ENCODE data around the gene ATP7A. TPM values are rescaled to one million over a fixed set of nuclear protein-coding genes. Genes with fewer than 3 reads are reported as not detected.
"Not testable (repeated sequence)": the region's sequence is repeated elsewhere in the genome, so short reads cannot be mapped to it uniquely, and the experiment has no call there.

The ATP7A gene
- total RNA-seq, 2 experiments from 2014 or later: 4.7 to 7.2 TPM

- no peak for TF ChIP-seq CTCF (conservative IDR thresholded peaks at IDR 0.05; ENCODE audit: low read length)
- TF ChIP-seq EZH2phosphoT487 (IDR thresholded peaks at IDR 0.05; ENCODE audit: borderline replicate concordance, low read depth, low read length): no peak
- Histone ChIP-seq H3K79me2 (ENCODE audit: insufficient read depth, low read depth, low read length) (0 out of 2 replicates have a peak, but pooled peaks cover 4% of the 10 kb centered on the region), H3K9me3 (ENCODE audit: low read length) (no peaks in the 10 kb centered on the region), H3K36me3 (ENCODE audit: insufficient read depth, low read length) (no peaks in the 10 kb centered on the region), H3K4me3 (ENCODE audit: low read depth, low read length, poor library complexity, severe bottlenecking) (no peak overlapping the region), H4K20me1 (ENCODE audit: insufficient read depth, low read length) (no peaks in the 10 kb centered on the region), H3K4me2 (ENCODE audit: low read length) (no peak overlapping the region), H3K4me1 (ENCODE audit: insufficient read depth, low read length, poor library complexity, severe bottlenecking) (no peaks in the 10 kb centered on the region), H3K9me2 (ENCODE audit: insufficient read depth, low read length) (no peaks in the 10 kb centered on the region), H2AFZ (ENCODE audit: low read length) (no peak overlapping the region), H3K27ac (ENCODE audit: low read depth, low read length, poor library complexity, severe bottlenecking) (no peak overlapping the region)
- intact Hi-C loops (cut with micrococcal nuclease; ENCODE audit: unreplicated experiment): no loop called here
- ChIA-PET CTCF (ENCODE audit: unreplicated experiment) (no interaction called here), POLR2A (interaction anchor here (1.0 to 2.1 kb wide), 2 partner anchors 19 to 111 kb away, joined by 7 to 8 read pairs; partner anchors contain the start of gene COX7B)
- no TSS peak for BruUV-seq (replicated peaks)
- DNase-seq (ENCODE audit: low spot score): no peak
Observed at GRCh38 chrX:77918568-77918967, 8.1 kb downstream of the ATP7A start.

- H3K4me1 ChIP-seq (ENCODE audit: insufficient read depth, low read length, poor library complexity, severe bottlenecking); CTCF ChIA-PET (ENCODE audit: unreplicated experiment); H3K9me3 ChIP-seq (ENCODE audit: low read length); H3K27ac ChIP-seq (ENCODE audit: low read depth, low read length, poor library complexity, severe bottlenecking); DNase-seq (ENCODE audit: low spot score); BruUV-seq (replicated peaks); H3K4me3 ChIP-seq (ENCODE audit: low read depth, low read length, poor library complexity, severe bottlenecking); H3K36me3 ChIP-seq (ENCODE audit: insufficient read depth, low read length); H3K4me2 ChIP-seq (ENCODE audit: low read length); intact Hi-C loops (cut with micrococcal nuclease; ENCODE audit: unreplicated experiment); H2AFZ ChIP-seq (ENCODE audit: low read length); H3K79me2 ChIP-seq (ENCODE audit: insufficient read depth, low read depth, low read length); H4K20me1 ChIP-seq (ENCODE audit: insufficient read depth, low read length); H3K9me2 ChIP-seq (ENCODE audit: insufficient read depth, low read length): not testable (repeated sequence)
- POLR2A ChIA-PET: interaction anchor here (2.1 kb wide), 1 partner anchor 20 kb away, joined by 8 read pairs; the partner anchor contains the start of gene COX7B
Observed at GRCh38 chrX:77919370-77919769, 8.9 kb downstream of the ATP7A start.

GRCh38 chrX:77922787-77923186, 12.3 kb downstream of the ATP7A start:
- CTCF ChIA-PET (ENCODE audit: unreplicated experiment): no interaction called here
- no peaks in the 10 kb centered on the region for H3K36me3 ChIP-seq (ENCODE audit: insufficient read depth, low read length)
- BruUV-seq (replicated peaks): no TSS peak
- H3K4me3 ChIP-seq (ENCODE audit: low read depth, low read length, poor library complexity, severe bottlenecking): no peak overlapping the region
- H4K20me1 ChIP-seq (ENCODE audit: insufficient read depth, low read length): no peaks in the 10 kb centered on the region
- no peak for TF ChIP-seq CTCF (conservative IDR thresholded peaks at IDR 0.05; ENCODE audit: low read length)
- TF ChIP-seq EZH2phosphoT487 (IDR thresholded peaks at IDR 0.05; ENCODE audit: borderline replicate concordance, low read depth, low read length): no peak
- H3K9me3 ChIP-seq (ENCODE audit: low read length): no peaks in the 10 kb centered on the region
- POLR2A ChIA-PET: no interaction called here
- H3K4me2 ChIP-seq (ENCODE audit: low read length): no peak overlapping the region
- no peak overlapping the region for H2AFZ ChIP-seq (ENCODE audit: low read length)
- no peak overlapping the region for H3K27ac ChIP-seq (ENCODE audit: low read depth, low read length, poor library complexity, severe bottlenecking)
- peaks cover 6% of the 10 kb centered on the region for H3K4me1 ChIP-seq (ENCODE audit: insufficient read depth, low read length, poor library complexity, severe bottlenecking)
- intact Hi-C loops (cut with micrococcal nuclease; ENCODE audit: unreplicated experiment): no loop called here
- H3K9me2 ChIP-seq (ENCODE audit: insufficient read depth, low read length): no peaks in the 10 kb centered on the region
- no peaks in the 10 kb centered on the region for H3K79me2 ChIP-seq (ENCODE audit: insufficient read depth, low read depth, low read length)
- DNase-seq (ENCODE audit: low spot score): no peak
